ENCODE data around the gene NRG2.

DNA sequence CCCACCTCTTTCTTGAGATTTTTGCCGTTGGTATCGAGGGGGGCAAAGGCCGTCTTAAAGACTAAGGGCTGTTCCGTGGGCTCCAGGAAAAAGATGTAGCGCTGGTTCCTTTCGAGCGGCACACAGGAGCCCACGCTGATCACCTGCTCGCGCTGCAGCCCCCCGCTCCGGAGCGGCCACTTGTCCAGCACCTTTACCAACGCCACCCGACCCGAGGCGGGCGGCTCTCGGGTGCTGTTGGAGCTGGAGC, 781 bp downstream of the NRG2 start:
- TF ChIP-seq CTCF (IDR thresholded peaks at IDR 0.05) = no peak
- TF ChIP-seq ZFX (IDR thresholded peaks at IDR 0.05; ENCODE audit: borderline replicate concordance) = no peak

All from 22Rv1 (cell line).